Ishikawa (cell line): ENCODE measurements around the gene CCDC50.

Experiments
- CEBPB ChIP-seq: IDR thresholded peaks from 2 replicates; pipeline ENCODE4 v1.6.1; 2012
- CREB1 ChIP-seq: IDR thresholded peaks from 2 replicates; pipeline ENCODE4 v1.6.1; 2012; ENCODE audit warnings: low read depth
- EGR1 ChIP-seq: IDR thresholded peaks from 2 replicates; pipeline ENCODE4 v1.6.1; 2012
- EP300 ChIP-seq: IDR thresholded peaks from 2 replicates; pipeline ENCODE4 v1.6.1; 2012; ENCODE audit warnings: borderline replicate concordance
- FOXM1 ChIP-seq: IDR thresholded peaks from 2 replicates; pipeline ENCODE4 v1.6.1; 2012; ENCODE audit warnings: low read depth, borderline replicate concordance
- MAX ChIP-seq: IDR thresholded peaks from 2 replicates; pipeline ENCODE4 v1.6.1; 2012
- NFIC ChIP-seq: IDR thresholded peaks from 2 replicates; pipeline ENCODE4 v1.6.1; 2012
- RAD21 ChIP-seq: IDR thresholded peaks from 2 replicates; pipeline ENCODE4 v1.6.1; 2012; ENCODE audit warnings: low read depth
- REST ChIP-seq: IDR thresholded peaks from 2 replicates; pipeline ENCODE4 v1.6.1; 2012; ENCODE audit warnings: low read depth, mild to moderate bottlenecking
- TAF1 ChIP-seq: IDR thresholded peaks from 2 replicates; pipeline ENCODE4 v1.6.1; 2012; ENCODE audit warnings: low read depth, mild to moderate bottlenecking
- TCF12 ChIP-seq: IDR thresholded peaks from 2 replicates; pipeline ENCODE4 v1.6.1; 2012; ENCODE audit warnings: low read depth
- USF1 ChIP-seq: IDR thresholded peaks from 2 replicates; pipeline ENCODE4 v1.6.1; 2012
- YY1 ChIP-seq: IDR thresholded peaks from 2 replicates; pipeline ENCODE4 v1.6.1; 2012; ENCODE audit warnings: low read depth
- ZBTB7A ChIP-seq: IDR thresholded peaks from 2 replicates; pipeline ENCODE4 v1.6.1; 2012; ENCODE audit warnings: low read depth

- no peak for TF ChIP-seq RAD21
- no peak for TF ChIP-seq EGR1
- no peak for TF ChIP-seq REST
- TF ChIP-seq EP300, result no peak
- no peak for TF ChIP-seq USF1
- no peak for TF ChIP-seq TAF1
- TF ChIP-seq YY1, result no peak
- no peak for TF ChIP-seq CEBPB
- no peak for TF ChIP-seq FOXM1
- TF ChIP-seq ZBTB7A, result no peak
- TF ChIP-seq MAX, result no peak
- no peak for TF ChIP-seq NFIC
- no peak for TF ChIP-seq CREB1
- no peak for TF ChIP-seq TCF12
Measured at GRCh38 chr3:191355406-191355805, 26.2 kb downstream of the CCDC50 start.
